GM19043 (cell line): ENCODE data around the gene SLC25A21.
"Not testable (repeated sequence)": the region's sequence is repeated elsewhere in the genome, so short reads cannot be mapped to it uniquely, and the experiment has no call there.

ENCODE experiments used
- ATAC-seq: cut with Tn5 transposase; IDR thresholded peaks from one replicate; pipeline ENCODE4 v1.9.1; 2021; ENCODE audit warnings: low read depth; ENCODE audit not compliant: unreplicated experiment

SLC25A21 gene

GRCh38 chr14:37172024-37172869 lies at the start of gene SLC25A21:
TSS of gene SLC25A21 (minus strand) at chr14:37172606.
- no peak for ATAC-seq

DNA sequence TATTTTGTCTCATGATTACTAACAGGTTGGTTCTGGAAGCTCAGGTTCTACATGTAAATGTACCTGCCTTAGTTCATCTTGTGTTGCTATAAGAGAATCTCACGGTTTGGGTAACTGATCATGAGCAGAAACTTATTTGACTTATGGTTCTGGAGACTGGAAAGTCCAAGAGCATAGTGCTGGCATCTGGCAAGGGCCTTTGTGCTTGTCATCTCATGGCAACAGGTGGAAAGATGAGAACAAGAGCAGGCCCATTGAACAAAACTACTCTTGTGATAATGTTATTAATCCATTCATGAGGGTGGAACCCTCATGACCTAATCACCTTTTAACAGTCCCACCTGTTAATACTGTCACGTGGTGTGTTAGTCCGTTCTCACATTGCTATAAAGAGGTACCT lies 48.7 kb upstream of the SLC25A21 start:
- ATAC-seq: no peak

GRCh38 chr14:37215345-37215744 lies 42.9 kb upstream of the SLC25A21 start:
- ATAC-seq: no peak

DNA sequence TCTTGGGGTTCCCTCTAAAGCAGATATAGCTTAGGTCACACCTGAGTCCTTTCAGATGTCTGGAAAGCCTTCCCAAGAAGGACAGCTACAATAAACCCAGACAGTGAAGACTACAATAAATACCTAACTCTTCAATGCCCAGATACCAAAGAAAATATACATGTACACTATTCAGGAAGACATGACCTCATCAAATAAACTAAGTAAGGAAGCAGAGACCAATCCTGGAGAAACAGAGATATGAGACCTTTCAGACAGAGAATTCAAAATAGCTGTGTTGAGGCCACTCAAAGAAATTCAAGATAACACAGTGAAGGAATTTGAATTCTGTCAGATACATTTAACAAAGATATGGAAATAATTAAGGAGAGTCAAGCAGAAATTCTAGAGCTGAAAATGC lies 40.6 kb upstream of the SLC25A21 start:
- no peak for ATAC-seq

GRCh38 chr14:37210448-37210847 lies 38.0 kb upstream of the SLC25A21 start:
- no peak for ATAC-seq

DNA sequence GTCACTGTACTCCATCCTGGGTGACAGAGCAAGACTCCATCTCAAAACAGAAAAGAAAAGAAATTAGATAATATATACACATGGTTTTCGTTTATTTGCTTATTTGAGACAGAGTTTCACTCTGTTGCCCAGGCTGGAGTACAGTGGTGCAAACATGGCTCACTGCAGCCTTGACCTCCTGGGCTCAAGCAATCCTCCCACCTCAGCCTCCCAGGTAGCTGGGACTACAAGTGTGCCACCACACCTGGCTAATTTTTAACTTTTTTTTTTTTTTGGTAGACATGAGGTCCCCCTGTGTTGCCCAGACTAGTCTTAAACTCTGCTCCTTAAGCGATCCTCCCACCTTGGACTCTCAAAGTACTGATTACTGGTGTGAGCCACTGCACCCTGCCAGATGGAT lies 37.2 kb upstream of the SLC25A21 start:
- not testable (repeated sequence) for ATAC-seq

- not testable (repeated sequence) for ATAC-seq
These were observed 33.5 kb upstream of the SLC25A21 start for GRCh38 chr14:37205623-37206605.

DNA sequence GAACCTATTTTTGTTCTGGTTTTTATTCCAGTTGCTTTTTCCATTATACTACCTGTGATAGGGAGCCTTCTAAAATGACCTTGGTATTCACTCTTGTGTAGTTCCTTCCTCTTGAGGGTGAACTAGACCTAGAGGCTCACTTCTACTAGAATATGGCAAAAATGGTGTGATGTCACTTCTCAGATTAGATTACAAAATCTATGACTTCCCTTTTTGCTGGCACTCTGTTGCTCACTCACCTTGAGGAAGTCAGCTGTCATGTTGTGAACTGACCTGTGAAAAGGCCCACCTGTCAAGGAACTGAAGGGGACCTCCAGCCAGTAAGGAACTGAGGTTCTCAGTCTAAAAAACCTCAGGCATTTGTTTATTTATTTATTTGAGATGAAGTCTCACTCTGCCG lies 31.0 kb upstream of the SLC25A21 start:
- no peak for ATAC-seq

DNA sequence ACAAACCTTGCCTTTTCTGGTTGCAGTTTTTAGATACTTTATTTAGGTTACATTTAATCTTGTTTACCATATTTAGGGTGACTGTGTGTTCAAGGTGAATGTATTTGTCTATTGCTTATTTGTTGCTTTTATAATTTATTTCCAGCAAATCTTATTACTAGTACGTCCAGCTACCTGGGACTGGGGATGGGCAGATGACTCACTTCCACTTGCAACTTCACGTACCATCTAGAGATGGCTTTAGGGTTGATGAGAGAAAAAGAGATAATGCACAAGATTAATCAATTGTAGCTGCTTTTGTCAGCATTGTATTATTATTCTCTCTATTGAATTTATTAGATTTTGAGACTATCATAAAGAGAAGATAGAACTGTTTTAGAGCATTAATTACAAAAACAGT lies 30.4 kb upstream of the SLC25A21 start:
- no peak for ATAC-seq

DNA sequence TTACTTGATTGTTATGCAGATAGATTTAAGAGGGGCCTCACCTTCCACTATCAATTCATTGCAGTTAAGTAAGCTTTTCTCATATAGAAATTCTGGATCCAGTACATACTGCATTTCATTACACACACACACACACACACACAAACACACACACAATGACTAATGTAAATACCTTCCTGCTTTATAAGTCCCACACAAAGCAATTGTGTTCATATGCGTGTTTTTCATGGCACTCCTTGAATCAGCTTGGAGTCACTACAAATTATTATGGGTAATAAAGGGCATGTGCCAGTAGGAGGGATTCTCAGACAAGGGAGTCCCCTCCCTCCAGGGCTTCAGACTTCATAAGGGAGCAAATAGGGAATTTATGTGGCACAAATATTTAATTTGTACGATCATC lies 29.9 kb upstream of the SLC25A21 start:
- ATAC-seq: no peak

DNA sequence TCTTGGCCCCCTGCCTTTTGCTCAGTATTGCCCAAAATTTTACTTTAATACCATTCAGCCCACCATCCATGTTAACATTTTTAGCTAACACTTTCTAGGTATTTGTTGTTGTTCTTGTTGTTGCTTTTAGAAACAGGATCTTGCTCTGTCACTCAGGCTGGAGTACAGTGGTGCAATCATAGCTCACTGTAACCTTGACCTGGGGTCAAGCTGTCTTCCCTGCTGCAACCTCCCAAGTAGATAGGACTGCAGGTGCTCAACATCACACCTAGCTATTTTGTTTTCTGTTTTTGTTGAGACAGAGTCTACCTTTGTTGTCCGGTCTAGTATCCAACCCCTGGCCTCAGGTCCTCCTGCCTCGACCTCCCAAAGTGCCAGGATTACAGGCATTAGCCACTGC lies 29.3 kb upstream of the SLC25A21 start:
- ATAC-seq: no peak

DNA sequence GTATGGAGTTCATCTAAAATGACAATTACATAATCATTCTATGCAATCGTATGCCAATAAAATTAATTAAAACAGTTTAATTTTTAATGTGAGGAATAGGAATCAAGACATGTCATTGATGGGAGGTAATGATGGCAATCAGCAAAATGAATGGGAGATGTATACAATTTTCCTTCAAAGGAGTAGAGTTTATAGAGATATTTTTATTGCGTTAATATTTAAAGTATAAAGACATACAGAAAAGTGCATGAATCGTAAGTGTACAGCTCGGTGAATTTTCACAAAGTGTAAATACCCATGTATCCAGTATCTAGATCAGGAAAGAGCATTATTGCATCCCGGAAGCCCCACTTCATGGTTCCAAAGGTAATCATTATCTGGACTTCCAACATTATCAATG lies 26.5 kb upstream of the SLC25A21 start:
- ATAC-seq: no peak

GRCh38 chr14:37198273-37198598 lies 25.8 kb upstream of the SLC25A21 start:
- no peak for ATAC-seq

GRCh38 chr14:37197421-37198272 lies 25.2 kb upstream of the SLC25A21 start, which contains the start of gene MIPOL1:
TSS of gene MIPOL1 (plus strand) at chr14:37197937. CDS start at chr14:37247889, 49,952 bp downstream.
- no peak for ATAC-seq

DNA sequence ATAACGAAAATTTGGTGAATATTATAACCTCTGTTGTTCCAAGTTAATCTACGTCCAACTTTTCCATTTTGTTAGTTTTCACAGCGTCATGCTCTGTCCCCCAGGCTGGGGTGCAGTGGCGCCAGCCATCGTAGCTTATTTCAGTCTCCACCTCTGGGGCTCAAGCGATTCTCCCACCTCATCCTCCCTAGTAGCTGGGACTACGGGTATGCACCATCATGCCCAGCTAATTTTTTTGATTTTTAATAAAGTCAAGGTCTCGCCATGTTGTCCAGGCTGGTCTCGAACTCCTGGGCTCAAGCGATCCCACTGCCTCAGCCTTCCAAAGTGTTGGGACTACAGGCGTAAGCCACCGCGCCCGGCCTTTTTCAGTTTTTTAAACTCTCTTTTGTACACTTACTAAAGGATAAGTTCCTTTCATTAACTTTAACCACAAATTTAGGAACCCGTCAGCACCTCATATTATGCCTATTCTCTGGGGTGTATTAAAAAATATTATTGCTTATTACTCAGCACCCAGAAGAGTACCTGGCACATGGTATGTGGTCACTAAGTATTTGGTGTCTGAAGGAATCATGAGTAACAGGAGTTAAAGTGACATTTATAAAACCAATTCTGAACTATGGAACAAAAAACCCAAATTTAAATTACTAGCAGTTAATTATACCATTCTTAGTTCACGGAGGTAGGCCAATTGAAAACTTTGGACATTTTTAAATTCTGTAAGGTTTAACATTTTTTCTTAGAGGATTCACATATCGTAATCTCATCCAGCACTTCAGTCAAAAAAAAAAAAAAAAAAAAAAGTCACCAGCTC lies 24.4 kb upstream of the SLC25A21 start:
- ATAC-seq: no peak

- no peak for ATAC-seq
These were observed 22.9 kb upstream of the SLC25A21 start for GRCh38 chr14:37195327-37195726.

DNA sequence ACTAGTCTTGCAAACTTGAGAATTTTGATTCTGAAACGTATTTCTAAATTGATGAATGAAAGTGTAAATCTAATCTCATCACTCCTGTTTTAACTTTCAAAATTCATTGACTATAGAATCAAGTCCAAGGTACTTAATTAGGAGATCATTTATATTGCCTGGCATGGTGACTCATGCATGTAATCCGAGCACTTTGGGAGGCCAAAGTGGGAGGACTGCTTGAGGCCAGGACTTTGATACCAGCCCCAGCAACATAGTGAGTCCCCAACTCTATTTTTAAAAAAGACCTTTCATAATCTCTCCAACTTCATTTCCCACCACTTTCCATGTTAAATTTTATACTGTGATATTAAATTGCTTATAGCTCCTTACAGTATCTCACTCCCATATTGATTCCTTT lies 22.3 kb upstream of the SLC25A21 start:
- ATAC-seq: no peak

- not testable (repeated sequence) for ATAC-seq
These were observed 17.3 kb upstream of the SLC25A21 start for GRCh38 chr14:37189733-37190132.

GRCh38 chr14:37187840-37188577 lies 15.6 kb upstream of the SLC25A21 start:
- not testable (repeated sequence) for ATAC-seq
